Stimulated activated CD8-positive, alpha-beta memory T cell treated with anti-CD3 and anti-CD28 coated beads, Interleukin-7, amount 100 ng/mL, for 1 hour (primary cell): ENCODE results near the gene NEURL1B.

Experiments used
- DNase-seq, 2 donors: peaks; one replicate each; pipeline ENCODE4 v3.0.0-alpha.2; 2020; ENCODE audit warnings: low read depth in 2 of 2

NEURL1B gene

DNA sequence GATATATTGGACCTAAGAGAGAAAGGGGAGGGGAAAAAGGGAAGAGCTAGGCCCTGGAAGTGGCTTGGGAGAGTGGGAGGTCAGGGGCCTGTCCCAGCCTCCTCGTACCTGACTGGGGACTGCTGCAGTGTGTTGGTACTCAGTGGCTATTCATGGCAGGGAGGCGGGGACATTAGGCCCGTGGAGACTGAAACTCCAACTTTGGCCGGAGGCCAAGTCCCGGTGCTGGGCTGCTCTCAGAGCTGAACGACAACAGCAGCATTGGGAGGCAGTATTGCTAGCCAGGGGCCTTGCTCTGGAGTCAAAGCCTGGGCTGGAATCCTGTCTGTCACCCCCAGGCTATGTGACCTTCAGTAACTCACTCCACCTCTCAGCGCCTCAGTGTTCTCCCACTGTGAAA is 37.8 kb downstream of the NEURL1B start:
- DNase-seq: no peak

DNA sequence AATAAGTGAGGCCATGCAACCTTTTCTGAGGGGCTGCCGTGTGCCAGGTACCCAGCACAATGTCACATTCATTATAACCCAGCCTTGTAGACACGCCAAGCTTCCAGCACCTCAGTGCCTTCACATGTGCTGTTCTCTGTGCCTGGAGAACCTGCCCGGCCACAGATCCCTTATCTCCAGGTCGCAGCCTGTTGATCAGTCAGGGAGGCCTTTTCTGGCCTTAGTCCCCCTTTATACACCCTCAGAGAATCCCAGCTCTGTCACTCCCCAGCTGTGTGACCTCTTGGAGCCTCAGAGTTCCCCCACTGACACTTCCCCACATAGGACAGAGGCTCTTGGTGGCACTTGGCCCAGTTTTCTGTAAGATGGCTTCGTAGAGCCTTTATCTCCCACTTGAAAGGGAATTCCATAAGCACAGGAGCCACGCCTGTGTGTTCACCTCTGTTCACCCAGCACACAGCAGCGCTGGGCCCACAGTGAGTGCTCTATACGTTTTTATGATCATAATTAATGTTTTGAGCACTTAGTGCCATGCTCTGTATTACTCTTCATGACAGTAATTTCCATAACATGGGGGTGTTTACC is 38.7 kb downstream of the NEURL1B start:
- DNase-seq: no peak

DNA sequence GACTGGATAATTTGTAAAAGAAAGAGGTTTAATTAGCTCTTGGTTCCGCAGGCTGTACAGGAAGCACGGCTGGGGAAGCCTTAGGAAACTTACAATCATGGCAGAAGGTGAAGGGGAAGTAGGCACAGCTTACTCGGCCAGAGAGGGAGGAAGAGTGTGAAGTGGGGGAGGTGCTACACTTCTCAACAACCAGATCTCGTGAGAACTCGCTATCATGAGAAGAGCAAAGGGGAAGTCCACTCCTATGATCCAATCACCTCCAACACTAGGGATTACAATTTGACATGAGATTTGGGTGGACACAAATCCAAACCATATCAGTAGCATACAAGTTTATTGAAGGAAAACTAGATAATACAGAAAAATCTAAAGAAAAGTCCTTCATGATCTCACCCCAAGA is 39.9 kb downstream of the NEURL1B start:
- no peak for DNase-seq

DNA sequence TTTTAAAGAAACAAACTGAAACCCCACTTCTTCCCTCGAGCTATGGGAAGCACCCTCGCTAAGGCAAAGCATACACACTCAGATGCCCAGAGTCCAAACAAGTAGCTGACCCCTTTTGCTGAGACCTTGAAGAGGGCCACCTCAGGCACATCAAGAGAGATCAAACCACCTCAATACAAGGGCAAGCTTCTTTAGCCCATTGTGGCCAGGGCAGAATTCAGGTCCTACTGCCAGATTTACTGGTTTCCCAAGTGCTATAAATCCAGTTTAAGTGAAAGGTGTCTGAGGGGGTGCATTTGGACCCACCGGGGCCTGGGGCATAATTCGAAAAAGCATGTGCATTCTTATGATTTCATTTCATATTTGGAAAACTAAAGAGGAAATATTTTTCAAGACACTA is 40.4 kb downstream of the NEURL1B start:
- DNase-seq: no peak

DNA sequence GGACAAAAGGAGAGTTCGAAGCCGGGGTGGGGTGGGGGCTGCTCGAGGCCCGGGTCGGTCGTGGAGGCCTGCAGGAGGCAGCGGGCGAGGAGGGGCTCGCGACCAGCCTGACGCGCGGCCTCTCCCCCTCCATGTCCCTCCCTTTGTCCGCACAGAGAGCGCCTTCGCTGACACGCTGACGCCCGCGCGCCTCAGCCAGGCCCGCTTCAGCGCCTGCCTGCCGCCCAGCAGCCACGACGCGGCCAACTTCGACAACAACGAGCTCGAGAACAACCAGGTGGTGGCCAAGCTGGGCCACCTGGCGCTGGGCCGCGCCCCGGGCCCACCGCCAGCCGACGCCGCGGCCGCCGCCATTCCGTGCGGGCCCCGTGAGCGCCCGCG is 42.2 kb downstream of the NEURL1B start:
- no peak for DNase-seq

DNA sequence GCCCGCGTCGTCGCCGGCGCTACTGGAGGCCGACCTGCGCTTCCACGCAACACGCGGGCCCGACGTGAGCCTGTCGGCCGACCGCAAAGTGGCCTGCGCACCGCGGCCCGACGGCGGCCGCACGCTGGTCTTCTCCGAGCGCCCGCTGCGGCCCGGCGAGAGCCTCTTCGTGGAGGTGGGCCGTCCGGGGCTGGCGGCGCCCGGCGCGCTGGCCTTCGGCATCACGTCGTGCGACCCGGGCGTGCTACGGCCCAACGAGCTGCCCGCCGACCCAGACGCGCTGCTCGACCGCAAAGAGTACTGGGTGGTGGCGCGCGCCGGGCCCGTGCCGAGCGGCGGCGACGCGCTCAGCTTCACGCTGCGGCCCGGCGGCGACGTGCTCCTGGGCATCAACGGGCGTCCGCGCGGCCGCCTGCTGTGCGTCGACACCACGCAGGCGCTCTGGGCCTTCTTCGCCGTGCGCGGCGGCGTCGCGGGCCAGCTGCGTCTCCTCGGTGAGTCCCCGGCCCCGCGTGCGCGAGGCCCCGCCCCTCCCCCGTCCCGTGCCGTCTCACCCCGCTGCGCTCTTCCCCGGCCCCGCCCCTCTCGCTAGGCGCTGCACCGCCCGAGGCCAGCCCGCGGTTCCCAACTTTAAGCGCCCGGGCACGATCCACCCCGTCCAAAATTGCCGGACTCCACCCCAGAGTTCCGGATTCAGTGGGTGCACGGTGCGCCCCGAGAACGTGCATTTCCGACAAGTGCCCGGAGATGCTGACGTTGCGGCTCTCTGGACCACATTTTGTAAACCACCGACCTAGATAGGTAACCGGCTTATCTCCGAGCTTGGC is 42.8 kb downstream of the NEURL1B start:
- DNase-seq: peak; percentile 10 to 38

DNA sequence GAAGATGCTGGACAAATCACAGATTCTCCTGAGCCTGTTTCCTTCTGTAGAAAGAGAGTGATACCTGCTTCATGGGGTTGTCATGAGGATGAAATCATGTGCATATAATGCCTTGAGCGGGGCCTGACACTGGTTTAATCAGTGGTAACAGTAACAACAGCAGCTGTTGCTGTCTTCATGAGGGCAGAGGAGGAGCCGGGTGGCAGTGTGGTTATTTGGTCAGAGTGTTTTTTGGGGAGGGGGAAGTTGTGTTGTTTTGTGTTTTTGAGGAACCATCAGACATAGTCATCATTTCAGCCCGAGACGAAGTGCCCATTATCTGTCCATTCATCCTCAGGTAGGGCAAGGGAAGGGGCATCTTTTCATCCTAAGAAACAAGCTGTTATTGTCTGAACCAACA is 44.0 kb downstream of the NEURL1B start:
- DNase-seq: no peak

DNA sequence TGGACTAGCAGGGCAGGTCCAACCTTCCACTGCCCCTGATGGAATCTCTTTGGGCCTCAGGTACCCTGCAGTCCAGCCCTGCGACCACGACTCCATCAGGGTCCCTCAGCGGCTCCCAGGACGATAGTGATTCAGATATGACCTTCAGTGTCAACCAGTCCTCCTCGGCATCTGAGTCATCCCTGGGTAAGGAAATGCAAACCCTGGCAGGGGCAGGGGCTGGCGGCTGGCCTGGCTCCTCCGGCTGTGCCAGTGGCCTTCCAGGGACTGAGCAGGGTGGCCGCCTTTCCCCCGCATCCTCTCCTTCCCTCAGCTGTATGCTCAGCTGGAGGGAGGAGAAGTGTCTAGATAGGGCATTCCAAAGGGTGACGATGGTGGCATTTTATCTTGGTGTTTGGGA is 45.0 kb downstream of the NEURL1B start:
- DNase-seq: no peak

DNA sequence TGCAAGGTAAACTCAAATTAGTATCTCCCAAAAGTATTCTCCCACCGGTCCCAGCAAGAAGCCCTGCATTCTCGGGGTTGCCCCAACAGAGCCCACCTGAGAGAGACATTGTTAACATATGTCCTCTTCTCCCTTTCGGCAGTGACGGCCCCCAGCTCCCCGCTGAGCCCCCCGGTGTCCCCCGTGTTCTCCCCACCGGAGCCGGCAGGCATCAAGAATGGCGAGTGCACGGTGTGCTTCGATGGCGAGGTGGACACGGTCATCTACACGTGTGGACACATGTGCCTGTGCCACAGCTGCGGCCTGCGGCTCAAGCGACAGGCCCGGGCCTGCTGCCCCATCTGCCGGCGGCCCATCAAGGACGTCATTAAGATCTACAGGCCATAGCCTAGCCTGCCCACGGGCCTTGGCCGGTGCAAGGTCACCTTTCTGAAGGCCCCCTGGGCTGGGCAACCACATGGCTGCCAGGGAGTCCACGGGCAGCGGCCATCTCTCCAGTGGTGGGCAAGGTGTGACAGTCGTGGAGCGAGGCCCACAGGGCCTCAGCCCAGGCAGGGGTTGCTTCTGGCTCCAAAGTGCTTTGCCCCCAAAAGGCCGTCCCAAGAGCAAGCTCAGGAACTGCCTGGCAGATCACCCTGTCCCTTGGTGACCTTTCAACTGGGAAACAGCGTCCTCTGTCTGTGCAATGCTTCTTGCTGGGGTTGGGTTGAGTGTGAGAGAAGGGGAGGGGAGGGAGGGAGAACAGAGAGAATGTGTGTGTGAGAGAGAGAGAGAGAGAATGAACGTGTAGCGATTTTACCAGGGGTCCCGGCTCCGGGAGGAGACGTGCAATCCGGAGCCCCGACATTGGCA is 45.7 kb downstream of the NEURL1B start:
- DNase-seq: no peak

DNA sequence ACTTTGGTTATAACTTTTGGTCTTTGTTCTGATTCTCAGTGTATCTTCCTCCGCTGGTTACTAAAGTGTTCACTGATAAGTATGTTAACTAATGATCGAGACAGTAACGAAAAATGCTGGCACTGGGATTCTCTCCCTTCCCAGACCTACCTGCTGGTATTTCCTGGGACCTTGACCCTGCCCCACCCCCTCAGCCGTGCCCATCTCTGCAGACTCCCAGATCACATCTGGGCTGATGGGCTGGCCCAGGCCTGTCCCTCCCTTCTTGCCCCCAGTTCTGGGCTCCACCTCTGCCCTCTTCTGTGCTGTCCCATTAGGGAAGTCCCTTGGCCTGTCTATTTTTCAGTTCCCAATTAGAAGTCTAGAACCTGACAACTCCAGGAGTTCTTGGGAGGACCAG is 46.9 kb downstream of the NEURL1B start:
- DNase-seq: no peak

DNA sequence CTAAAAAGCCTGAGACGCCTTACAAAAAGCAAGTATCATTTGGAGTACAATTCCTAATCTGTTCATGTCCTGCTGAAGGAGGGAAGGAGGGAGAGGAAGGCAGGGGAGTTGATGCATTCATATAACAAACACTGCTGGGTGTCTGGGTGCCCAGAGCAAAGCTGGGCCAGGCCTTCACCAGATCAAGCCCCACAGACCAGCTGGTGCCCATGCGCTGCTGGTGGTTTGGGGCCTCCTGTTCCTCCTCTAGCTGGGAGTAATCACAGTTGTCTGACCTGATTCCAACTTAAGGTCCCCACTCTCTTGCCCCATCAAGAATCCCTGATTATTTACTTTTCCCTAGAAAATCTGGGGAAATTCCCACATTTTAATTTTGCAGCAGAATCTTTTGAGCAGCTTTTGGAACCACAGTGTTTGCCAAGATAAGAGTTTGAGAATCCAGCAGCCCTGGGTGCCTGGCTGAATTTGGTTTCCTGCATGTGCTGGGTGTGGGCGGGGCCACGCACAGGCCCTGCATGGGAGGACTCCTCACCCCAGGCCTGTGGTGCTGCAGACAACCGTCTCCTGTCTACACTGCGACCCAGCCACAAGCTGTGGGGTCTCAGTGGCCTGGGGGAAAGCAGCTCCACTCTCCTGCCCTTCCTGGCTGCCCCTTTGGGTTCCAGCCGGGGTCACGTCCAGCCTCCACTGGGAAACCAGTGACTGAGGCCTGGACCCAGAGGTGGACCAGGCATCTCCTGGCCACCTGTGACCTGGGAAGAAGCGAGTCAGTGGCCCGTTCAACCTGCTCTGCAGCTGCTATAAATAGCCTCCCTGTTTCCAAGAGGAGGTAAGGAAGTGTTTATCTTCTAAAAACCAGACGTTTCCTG is 47.5 kb downstream of the NEURL1B start:
- DNase-seq: no peak

DNA sequence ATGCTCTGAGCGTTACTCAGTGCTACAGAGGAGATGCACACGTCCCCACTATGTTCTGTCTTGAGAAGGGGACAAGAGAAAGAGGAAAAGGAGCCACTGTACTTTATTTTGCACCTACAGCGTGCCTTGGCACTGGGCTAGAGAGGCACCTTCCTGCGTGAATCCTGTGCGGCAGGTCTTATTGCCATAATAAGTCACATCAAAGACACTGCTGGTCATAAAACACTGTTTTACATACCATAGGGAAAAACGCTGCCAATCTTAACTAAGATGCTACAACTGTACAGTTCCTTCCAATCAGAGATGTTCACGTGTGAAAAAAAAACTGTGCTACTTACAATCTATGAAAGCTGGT is 48.1 kb downstream of the NEURL1B start:
- no peak for DNase-seq

DNA sequence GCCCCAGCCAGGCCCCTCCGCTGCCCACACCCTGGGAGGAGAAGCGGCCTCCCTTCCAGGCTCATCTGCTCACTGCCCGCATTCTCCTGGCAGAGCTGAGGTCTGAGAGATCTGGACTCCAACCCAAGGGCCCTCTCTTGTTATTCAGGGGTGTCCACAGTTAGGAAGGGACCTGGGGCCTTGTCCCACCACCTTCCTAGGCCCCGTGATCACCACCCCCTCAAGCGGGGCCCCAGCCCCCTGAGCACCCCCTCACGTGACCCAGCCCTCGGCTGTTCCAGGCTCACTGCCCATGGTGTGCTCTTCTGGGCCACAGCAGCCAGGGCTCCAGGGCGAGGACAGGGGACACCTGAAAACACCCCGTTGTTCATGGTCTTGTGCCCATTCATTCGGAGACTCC is 48.7 kb downstream of the NEURL1B start:
- no peak for DNase-seq

DNA sequence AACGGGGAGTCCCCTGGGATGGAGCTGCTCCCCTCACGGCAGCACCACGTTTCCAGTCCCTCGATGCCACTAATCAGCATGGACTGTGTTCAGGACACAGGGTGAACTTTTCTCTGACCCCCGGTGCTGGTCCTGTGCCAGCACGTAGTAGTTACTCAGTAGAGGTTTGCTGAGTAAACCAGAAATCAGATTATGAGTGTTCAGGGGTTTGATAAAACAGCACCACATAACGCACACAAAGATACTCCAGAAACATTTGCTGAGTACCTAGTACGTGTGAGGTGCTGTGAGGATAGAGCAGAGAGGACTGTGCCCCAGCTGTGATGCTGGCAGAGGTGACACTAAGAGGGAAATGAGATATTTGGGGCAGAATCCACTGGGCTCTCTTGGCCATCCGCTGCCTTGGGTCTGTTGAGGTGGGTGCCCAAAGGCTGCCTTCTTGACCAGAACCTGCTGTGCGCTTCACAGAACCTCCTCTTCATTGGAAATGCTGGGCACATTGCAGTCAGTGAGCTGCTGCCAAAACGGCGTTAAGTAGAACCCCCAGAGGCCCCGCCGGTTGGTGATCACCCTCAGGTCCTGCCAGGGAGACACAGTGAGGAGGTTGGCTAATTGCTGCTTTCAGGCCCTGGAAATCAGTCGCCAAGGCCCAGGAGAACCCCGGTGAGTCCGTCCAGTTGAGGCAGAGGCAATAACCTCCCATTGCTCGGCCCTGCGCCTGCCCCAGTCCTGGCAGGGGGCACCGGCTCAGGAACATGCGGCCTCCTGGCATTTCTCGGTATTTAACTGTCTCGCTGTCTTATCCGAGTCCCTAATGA is 49.4 kb downstream of the NEURL1B start:
- DNase-seq: no peak

DNA sequence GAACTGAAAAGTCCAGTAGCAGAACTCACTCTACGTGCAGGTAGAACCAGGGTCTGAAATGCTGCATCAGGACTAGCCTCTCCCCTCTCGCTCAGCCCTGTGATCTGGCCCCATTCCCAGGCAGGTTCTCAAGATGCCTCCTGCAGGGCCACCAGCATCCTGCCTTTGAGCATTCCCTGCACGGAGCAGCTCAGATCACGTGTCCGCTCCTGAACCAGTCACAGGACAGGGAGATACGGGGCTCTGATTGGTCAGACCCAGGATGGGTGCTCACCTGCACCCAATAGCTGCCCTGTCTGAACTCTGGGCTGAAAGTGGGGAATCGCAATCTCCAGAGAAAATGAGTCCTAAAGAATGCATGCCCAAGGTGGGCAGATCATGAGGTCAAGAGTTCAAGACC is 50.8 kb downstream of the NEURL1B start:
- DNase-seq: no peak

DNA sequence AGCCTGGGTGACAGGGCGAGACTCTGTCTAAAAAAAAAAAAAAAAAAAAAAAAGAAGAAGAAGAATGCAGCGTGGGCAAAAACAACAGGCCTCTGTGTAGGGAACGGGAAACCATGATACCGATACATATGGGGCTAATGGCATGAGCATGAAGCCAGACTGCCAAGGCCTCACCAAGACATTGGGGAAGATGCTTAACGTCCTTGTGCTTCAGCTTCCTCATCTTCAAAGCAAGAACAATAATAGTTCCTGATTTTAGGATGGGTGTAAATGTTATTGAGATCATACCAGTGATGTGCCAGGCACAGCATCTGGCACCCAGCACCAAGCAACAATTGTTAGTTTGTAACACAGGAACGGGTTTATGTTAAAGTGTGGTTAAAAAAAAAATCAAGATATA is 51.4 kb downstream of the NEURL1B start:
- no peak for DNase-seq

DNA sequence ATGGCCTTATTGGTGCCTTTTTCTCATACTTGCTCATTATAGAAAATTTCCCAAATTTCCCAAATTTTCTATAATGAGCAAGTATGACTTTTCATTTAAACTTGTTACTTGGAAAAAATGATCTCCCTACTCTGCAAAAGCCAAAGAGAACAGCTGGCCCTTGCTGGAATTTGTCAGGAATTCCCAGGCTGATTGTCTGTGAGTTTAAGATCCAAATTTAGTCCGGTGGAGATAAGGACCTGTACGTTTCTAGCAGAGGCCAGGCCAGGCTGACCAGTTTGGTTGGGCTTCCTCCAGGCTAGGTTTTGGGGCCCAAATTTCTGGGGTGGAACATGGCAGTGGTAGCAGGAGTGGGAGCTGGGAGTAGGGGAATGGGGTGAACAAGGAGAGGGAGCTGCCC is 51.9 kb downstream of the NEURL1B start:
- DNase-seq: no peak

DNA sequence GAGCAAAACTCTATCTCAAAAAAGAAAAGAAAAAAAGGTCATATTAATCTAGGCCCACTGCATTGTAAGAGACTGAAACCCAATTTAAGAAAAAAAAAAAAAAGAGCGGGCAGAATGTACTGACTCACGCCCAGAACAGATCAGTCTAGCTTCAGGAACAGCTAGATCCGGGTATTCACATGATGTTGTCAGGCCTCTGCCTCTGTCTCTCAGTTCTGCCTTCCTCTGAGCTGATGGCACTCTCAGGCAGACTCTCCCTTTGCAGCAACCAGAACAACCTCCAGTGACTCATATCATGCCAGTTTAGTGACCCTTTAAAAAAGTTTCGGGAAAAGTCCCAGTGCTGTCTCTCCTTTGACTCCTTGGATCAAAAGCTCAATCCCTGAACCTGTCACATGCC is 53.0 kb downstream of the NEURL1B start:
- DNase-seq: no peak

DNA sequence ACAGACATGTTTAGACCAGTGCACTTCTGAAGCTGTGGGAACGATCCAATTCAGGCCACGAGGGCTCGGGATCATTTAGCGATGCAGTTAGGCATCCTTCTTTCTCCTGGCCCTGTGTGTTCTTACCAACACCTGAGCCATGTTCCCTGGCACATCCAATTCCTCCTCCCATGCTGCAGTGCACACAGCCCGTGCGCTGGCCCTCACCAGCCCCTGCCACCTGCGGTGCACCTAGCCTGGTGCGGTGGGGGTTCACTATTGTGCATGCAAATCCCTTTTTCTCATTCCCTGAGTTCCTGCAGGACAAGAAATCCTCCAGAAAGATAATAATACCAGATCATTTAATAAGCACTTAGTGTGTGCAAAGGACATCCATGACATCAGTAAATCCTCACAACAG is 53.5 kb downstream of the NEURL1B start:
- DNase-seq: no peak

DNA sequence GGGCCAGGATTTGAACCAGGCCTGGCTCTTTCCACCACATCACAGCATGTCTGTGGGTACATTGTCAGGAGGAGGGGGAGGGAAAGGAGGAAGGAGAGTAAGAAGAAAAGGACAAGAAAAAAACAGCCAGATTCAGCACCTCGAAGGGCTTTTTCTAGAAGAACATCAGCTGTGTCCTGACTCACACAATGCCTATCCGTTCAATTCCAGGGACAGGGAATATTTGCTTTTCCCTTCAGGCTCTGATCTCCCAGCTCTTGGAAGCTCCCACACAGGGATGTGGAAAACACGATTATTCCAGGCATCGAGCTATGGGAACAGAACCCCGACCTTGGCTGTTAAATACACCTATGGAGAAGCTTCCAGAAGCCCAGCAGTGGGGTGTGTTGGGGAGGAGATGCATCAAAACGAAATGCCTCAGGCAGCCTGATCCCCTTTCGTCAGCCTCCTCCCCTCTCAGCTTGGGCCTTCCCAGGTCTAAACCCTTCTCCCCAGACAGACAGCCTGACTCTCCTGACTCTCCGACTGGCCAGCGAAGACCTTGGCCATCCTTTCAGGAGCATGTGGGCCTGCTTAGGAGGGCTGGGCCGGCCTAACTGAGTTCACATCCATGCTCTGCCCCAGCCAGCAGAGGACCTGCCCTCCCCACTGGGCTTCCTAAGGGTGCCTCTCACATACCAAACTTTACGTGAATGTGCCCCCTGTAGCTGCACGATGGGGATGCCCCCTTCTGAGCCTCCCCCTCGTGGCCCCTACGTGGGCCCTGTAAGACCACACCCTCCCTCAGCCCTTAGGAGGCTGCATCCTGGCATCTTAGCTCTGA is 54.4 kb downstream of the NEURL1B start:
- no peak for DNase-seq
